Measurements from ENCODE around the gene SLC30A4.
"Not testable (repeated sequence)": the region's sequence is repeated elsewhere in the genome, so short reads cannot be mapped to it uniquely, and the experiment has no call there.

Gene SLC30A4

GRCh38 chr15:45507143-45507542 is 15.4 kb downstream of the SLC30A4 start:
- DNase-seq = not testable (repeated sequence)

GRCh38 chr15:45499426-45499825 is 23.1 kb downstream of the SLC30A4 start:
- DNase-seq = no peak

GRCh38 chr15:45498701-45499100 is 23.9 kb downstream of the SLC30A4 start:
- no peak for DNase-seq

- no peak for DNase-seq
These were observed 25.3 kb downstream of the SLC30A4 start for GRCh38 chr15:45497261-45497660.

- no peak for DNase-seq
These were observed 25.9 kb downstream of the SLC30A4 start for GRCh38 chr15:45496658-45497057.

- no peak for DNase-seq
These were observed 27.0 kb downstream of the SLC30A4 start for GRCh38 chr15:45495588-45495987.

GRCh38 chr15:45489690-45490238 is 32.8 kb downstream of the SLC30A4 start:
- DNase-seq = no peak

- no peak for DNase-seq
These were observed 36.2 kb downstream of the SLC30A4 start for GRCh38 chr15:45486317-45486716.

- DNase-seq = no peak
These were observed 41.4 kb downstream of the SLC30A4 start for GRCh38 chr15:45481135-45481534.

- DNase-seq = no peak
These were observed 46.1 kb downstream of the SLC30A4 start for GRCh38 chr15:45476410-45476809.

- DNase-seq = no peak
These were observed 47.8 kb downstream of the SLC30A4 start for GRCh38 chr15:45474799-45475198.

- DNase-seq = no peak
These were observed 49.5 kb downstream of the SLC30A4 start for GRCh38 chr15:45473068-45473467.

GRCh38 chr15:45471151-45471550 is 51.4 kb downstream of the SLC30A4 start:
- DNase-seq = no peak

GRCh38 chr15:45469441-45469840 is 53.1 kb downstream of the SLC30A4 start:
- DNase-seq = no peak

GRCh38 chr15:45469027-45469426 is 53.5 kb downstream of the SLC30A4 start:
- no peak for DNase-seq

- no peak for DNase-seq
These were observed 54.3 kb downstream of the SLC30A4 start for GRCh38 chr15:45468294-45468693.

- DNase-seq = no peak
These were observed 63.7 kb downstream of the SLC30A4 start for GRCh38 chr15:45458746-45459403.

- peak; percentile 63 for DNase-seq
These were observed 64.7 kb downstream of the SLC30A4 start for GRCh38 chr15:45457641-45458539.

- DNase-seq = no peak
These were observed 65.3 kb downstream of the SLC30A4 start for GRCh38 chr15:45457220-45457619.

GRCh38 chr15:45456212-45457106 is 66.1 kb downstream of the SLC30A4 start:
- DNase-seq = no peak

GRCh38 chr15:45454814-45455213 is 67.7 kb downstream of the SLC30A4 start:
- no peak for DNase-seq

- DNase-seq = no peak
These were observed 71.3 kb downstream of the SLC30A4 start for GRCh38 chr15:45451265-45451664.

Data from NCI-H1105 (cell line).